Fibroblast of mammary gland (primary cell): Measurements from ENCODE around the gene GAD1.

Source experiments
- DNase-seq: peaks from one replicate; pipeline ENCODE4 v3.0.0-alpha.2; 2010; ENCODE audit warnings: low read depth
- H3K4me3 ChIP-seq: 2 replicates; pipeline ENCODE4 v1.5.1; 2011; ENCODE audit warnings: low read depth, mild to moderate bottlenecking, low read length, moderate library complexity; ENCODE audit not compliant: control insufficient read depth
- TF ChIP-seq, protein P1 (sequence below): conservative IDR thresholded peaks from 2 replicates; pipeline ENCODE4 v1.5.1; 2011; ENCODE audit warnings: low read depth, low read length, inconsistent platforms; ENCODE audit not compliant: control insufficient read depth, insufficient read depth

Gene GAD1

DNA sequence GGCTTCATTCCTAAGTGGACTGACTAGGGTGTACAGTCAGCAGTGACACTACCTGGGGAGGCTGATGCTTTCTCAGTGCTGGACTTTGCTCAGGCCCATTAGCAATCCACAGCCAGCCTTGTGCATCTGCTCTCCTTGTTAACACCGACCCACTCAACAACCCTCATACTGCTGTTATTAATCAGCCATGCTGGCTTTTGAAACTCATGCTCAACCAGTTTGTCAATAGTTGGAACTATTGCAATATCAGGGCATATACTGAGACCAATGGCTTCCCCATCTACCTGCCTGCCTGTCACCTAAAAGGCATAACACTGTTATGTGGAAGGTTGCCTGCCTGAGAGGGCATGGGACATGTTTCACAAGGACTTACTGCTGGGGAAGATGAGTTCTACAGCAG, 39.4 kb downstream of the GAD1 start:
- no peak for DNase-seq
- TF ChIP-seq, protein P1, sequence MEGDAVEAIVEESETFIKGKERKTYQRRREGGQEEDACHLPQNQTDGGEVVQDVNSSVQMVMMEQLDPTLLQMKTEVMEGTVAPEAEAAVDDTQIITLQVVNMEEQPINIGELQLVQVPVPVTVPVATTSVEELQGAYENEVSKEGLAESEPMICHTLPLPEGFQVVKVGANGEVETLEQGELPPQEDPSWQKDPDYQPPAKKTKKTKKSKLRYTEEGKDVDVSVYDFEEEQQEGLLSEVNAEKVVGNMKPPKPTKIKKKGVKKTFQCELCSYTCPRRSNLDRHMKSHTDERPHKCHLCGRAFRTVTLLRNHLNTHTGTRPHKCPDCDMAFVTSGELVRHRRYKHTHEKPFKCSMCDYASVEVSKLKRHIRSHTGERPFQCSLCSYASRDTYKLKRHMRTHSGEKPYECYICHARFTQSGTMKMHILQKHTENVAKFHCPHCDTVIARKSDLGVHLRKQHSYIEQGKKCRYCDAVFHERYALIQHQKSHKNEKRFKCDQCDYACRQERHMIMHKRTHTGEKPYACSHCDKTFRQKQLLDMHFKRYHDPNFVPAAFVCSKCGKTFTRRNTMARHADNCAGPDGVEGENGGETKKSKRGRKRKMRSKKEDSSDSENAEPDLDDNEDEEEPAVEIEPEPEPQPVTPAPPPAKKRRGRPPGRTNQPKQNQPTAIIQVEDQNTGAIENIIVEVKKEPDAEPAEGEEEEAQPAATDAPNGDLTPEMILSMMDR: no peak
- no peak overlapping the region for H3K4me3 ChIP-seq

DNA sequence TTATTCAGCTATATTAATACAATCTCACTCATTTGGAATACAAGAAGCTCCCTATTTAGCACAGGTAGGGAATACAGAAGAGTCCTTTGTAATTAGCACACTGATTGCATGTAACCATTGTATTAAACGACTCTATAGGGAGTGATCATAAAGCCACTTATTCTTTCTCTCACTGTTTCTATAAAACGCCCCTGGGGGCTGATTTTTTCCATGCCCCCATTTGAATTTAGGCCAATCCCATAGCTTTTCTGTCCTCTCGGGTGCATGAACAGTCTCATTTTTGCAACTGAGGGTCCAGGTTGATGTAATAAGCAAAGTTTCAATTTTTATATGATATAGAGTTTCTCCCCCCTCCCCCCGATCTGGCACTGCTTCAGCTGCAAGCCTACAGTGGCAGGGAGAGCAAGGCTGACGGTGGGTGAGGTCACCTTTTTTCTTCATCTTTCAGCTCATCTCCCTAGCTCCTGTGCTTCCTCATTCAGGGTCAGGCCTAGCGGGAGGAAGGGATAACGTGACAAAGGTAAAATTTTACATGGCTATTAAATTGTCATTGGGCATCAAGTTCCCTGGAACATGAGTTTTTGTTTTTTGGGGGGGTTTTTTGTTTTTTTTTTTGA, 45.7 kb downstream of the GAD1 start:
- no peak overlapping the region for H3K4me3 ChIP-seq
- DNase-seq: no peak
- TF ChIP-seq, protein P1: no peak

DNA sequence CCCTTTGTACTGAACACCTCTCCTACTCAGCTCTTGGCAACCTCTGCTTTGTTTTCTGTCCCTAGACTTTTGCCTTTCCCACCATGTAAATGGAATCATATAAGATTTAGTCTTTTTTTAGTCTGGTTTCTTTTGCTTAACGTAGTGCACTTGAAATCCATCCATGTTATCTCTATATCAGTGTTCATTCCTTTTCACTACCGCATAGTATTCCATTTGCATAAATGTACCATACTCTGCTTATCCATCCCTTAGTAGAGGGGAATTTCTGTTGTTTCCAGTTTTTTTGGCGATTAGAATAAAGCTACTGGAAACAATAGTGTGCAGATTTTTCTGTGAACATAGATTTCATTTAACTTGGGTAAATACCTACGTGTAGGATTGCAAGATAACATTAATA, 46.4 kb downstream of the GAD1 start:
- DNase-seq: no peak
- TF ChIP-seq, protein P1: no peak
- no peak overlapping the region for H3K4me3 ChIP-seq

DNA sequence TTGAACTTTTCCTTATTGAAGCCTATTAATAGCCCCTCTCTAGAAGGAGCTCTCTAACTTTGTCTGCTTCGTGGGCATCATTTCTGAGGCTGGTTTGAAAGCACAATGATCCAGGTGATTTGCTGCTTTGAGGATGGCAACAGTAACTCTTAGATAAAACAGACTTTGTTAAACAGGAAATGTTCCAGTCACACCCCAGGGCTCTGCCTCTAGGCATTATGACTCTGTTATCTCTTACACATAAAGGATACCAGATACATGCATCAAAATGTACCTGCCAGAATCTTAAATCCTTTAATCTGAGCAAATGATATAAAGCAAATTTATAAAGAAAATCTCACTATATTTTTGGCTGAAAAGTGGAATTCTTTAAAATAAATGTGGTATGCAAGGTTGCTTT, 52.3 kb downstream of the GAD1 start:
- no peak overlapping the region for H3K4me3 ChIP-seq

DNA sequence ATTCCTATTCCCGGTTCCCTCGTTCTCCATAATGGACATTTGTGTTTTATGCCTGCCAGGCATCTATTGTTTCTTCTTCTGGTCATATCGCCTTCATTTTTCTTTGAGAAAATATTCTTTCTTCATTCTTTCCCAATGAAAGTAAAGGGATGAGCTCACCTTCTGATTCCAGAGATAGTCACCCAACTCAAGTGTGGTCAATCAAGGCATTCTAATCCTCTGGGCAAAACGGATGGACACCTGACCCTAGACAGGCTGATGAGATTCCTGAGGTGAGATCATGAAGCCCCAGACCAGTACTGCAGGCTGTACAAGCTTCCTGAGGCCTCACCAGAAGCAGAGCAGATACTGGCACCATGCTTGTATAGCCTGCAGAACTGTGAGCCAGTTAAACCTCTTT, 52.8 kb downstream of the GAD1 start:
- TF ChIP-seq, protein P1: no peak

More for the DNA sequence above, 52.3 kb downstream of the GAD1 start:
- TF ChIP-seq, protein P1: no peak
- no peak for DNase-seq

DNA sequence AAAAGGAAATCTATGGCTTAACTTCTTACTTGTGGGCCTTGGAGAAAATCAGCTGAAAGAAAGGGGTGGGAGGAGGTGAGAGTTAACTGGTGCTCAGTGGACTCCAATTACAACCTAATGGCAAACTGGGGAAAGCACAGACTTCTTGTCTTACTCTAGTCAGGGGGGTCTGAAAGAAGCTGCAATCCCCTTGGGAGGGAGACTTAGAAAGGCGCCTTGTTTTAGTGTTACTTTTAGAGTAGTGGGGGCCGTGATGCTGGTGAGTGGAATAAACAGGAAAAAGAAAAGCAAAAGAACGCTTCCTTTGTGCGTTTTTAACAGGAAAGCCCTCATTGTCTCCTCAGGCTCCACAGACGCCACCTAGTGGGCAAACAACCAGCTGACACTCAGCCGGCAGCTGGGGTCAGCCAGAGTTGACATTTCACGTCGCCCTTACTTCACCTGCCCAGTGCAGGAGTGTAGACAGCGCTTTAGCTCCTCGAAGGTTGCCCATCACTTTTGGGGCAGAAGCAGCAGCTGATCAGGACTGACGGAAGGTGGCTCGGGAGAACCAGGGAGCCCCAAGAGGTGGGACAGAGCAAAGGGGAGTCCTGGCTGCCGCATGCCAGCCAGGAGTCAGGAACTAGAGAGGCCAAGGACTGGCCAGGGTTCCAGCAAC, 56.5 kb downstream of the GAD1 start:
- peak; percentile 60 for DNase-seq
- TF ChIP-seq, protein P1: peak; percentile 92
- H3K4me3 ChIP-seq: no peak overlapping the region

More for the DNA sequence above, 52.8 kb downstream of the GAD1 start:
- no peak overlapping the region for H3K4me3 ChIP-seq
- DNase-seq: no peak
